ENCODE data around the gene CACNG4.
A peak's percentile ranks its signal among the peaks of the same experiment; 100 is the strongest.

The CACNG4 gene

GRCh38 chr17:66984730-66985129, 20.2 kb downstream of the CACNG4 start:
- no peak for DNase-seq (ENCODE audit: low spot score)

- DNase-seq (ENCODE audit: low spot score), result no peak
Observed at GRCh38 chr17:66985338-66986237, 21.1 kb downstream of the CACNG4 start.

GRCh38 chr17:66986659-66987058, 22.2 kb downstream of the CACNG4 start:
- DNase-seq (ENCODE audit: low spot score), result no peak

- no peak for DNase-seq (ENCODE audit: low spot score)
Observed at GRCh38 chr17:66987059-66987616, 22.6 kb downstream of the CACNG4 start.

GRCh38 chr17:66988069-66988798, 23.7 kb downstream of the CACNG4 start:
- peak; percentile 49 for DNase-seq (ENCODE audit: low spot score)

- no peak for DNase-seq (ENCODE audit: low spot score)
Observed at GRCh38 chr17:66989076-66989475, 24.6 kb downstream of the CACNG4 start.

GRCh38 chr17:66989579-66989978, 25.1 kb downstream of the CACNG4 start:
- no peak for DNase-seq (ENCODE audit: low spot score)

- no peak for DNase-seq (ENCODE audit: low spot score)
Observed at GRCh38 chr17:66990047-66990446, 25.5 kb downstream of the CACNG4 start.

- DNase-seq (ENCODE audit: low spot score), result no peak
Observed at GRCh38 chr17:66992911-66993442, 28.5 kb downstream of the CACNG4 start.

GRCh38 chr17:66994361-66994760, 29.9 kb downstream of the CACNG4 start:
- no peak for DNase-seq (ENCODE audit: low spot score)

GRCh38 chr17:66994930-66995535, 30.5 kb downstream of the CACNG4 start:
- no peak for DNase-seq (ENCODE audit: low spot score)

GRCh38 chr17:66995944-66996343, 31.4 kb downstream of the CACNG4 start:
- no peak for DNase-seq (ENCODE audit: low spot score)

- no peak for DNase-seq (ENCODE audit: low spot score)
Observed at GRCh38 chr17:66996926-66997325, 32.4 kb downstream of the CACNG4 start.

GRCh38 chr17:67003231-67003630, 38.7 kb downstream of the CACNG4 start:
- no peak for DNase-seq (ENCODE audit: low spot score)

GRCh38 chr17:67004181-67004580, 39.7 kb downstream of the CACNG4 start:
- no peak for DNase-seq (ENCODE audit: low spot score)

- DNase-seq (ENCODE audit: low spot score), result no peak
Observed at GRCh38 chr17:67007266-67007665, 42.8 kb downstream of the CACNG4 start.

GRCh38 chr17:67008101-67008500, 43.6 kb downstream of the CACNG4 start:
- DNase-seq (ENCODE audit: low spot score), result no peak

GRCh38 chr17:67011527-67012175, 47.1 kb downstream of the CACNG4 start:
- DNase-seq (ENCODE audit: low spot score), result no peak

GRCh38 chr17:67013891-67014290, 49.4 kb downstream of the CACNG4 start:
- DNase-seq (ENCODE audit: low spot score), result no peak

GRCh38 chr17:67015001-67015400, 50.5 kb downstream of the CACNG4 start:
- no peak for DNase-seq (ENCODE audit: low spot score)

GRCh38 chr17:67016039-67016762, 51.7 kb downstream of the CACNG4 start:
- no peak for DNase-seq (ENCODE audit: low spot score)
